ENCODE results near the gene ABTB2.

Gene ABTB2

DNA sequence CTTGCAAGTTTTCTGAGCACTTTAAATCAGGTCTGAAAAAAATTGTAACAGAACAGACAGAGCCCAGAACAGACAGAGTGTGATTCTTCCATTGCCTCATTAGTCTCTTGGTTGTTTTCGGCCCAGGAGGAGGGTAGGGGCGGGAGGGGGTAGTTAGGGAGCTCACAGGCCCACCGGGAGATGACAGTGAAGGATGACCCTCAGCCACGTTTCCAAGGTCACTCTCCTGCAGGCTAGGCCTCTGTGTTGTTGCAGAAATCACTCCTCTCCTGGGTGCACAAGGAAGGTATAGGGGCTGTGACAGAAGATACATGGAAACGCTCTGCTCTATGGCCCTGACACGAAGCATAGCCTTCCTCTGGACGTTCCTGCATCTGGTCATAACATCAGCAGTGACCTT is 69.3 kb downstream of the ABTB2 start:
- DNase-seq (ENCODE audit: low read depth in 2 of 2): no peak

DNA sequence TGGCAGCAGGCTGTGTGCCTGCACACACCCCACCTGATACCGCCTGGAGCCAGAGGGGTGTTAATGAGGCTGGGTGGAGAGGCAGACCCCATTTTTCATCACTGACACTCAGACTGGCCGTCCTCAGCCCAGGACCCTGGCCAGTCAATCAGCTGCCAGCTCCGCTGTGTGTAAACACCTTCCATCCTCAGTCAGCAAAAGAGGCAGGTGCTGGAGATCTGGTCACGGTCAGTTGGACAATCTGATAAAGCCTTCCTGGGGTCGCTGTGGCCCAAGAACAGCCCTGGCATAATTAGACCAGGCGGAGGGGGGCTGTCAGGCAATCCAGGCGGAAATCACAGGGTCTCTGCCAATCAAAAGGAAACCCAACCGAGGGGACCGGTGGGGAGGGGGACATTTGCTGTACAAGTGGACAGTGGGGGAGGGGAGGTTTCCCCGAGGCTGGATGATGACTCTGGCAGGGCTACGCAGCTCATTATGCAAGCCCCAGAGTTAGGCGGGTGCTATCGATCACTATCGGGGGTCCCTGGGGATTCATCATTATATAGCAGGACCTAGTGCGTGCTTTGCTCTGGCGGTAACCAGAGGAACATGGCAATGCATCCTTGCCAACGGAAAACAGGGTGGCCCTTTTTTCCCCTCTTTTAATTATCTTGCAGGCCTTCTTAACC is 72.9 kb downstream of the ABTB2 start:
- no peak for DNase-seq (ENCODE audit: low read depth in 2 of 2)

GRCh38 chr11:34284156-34284555 is 73.7 kb downstream of the ABTB2 start:
- DNase-seq (ENCODE audit: low read depth in 2 of 2): no peak

GRCh38 chr11:34280945-34281872 is 76.6 kb downstream of the ABTB2 start:
- no peak for DNase-seq (ENCODE audit: low read depth in 2 of 2)

- no peak for DNase-seq (ENCODE audit: low read depth in 2 of 2)
These were observed 79.0 kb downstream of the ABTB2 start for GRCh38 chr11:34278693-34279297.

GRCh38 chr11:34278175-34278574 is 79.6 kb downstream of the ABTB2 start:
- no peak for DNase-seq (ENCODE audit: low read depth in 2 of 2)

GRCh38 chr11:34277171-34277570 is 80.6 kb downstream of the ABTB2 start:
- DNase-seq (ENCODE audit: low read depth in 2 of 2): no peak

GRCh38 chr11:34276352-34276864 is 81.4 kb downstream of the ABTB2 start:
- no peak for DNase-seq (ENCODE audit: low read depth in 2 of 2)

DNA sequence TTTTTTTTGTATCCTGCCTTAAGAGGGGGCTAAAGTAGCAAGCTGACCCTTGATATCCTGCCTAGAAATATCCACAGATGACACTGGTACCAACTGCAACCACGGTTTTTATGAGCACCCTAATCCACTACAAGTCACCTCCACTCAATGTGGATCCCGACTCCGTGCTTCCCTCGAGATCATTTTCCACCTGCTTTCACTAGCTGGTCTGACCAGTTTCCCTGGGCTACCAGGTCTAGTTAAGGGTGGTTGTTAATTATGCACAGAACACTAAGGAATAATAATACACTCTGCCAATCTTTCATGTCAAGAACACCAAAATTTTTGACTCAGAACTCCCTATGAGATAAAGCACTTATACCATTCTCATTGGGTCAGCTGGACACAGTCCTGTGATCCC is 82.3 kb downstream of the ABTB2 start:
- no peak for DNase-seq (ENCODE audit: low read depth in 2 of 2)

DNA sequence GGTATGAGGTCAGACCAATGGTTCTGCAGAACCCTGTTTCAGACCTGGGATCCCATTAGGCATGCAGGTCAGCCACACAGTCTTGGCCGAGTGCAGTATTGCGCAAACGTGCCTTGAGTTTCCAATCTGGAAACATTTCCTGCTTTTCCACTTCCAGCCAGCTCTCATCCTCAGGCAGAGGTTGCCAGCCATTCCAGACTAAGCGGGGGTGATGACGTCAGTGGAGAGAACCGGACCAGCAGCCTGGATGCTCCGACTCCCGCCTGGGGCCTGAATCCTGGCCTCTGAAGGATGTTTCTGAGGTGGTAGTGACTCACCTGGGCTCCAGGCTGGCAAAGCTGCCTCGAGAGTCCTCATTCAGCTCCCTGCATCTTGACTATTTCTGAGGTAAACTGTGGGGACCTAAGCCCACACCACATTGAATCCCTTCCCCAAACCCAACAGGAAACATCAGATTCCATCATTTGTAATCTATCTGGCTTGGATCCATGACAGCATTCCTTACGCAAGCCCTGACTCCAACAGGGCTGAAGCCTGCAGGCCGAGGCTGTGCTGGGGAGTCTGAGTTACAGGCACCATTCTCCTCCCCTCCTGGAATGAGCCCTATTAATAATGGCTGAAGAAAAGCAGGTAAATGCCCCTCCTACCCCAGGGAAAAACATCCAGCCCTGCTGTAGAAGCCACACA is 83.0 kb downstream of the ABTB2 start:
- DNase-seq (ENCODE audit: low read depth in 2 of 2): no peak

- DNase-seq (ENCODE audit: low read depth in 2 of 2): no peak
These were observed 84.7 kb downstream of the ABTB2 start for GRCh38 chr11:34273099-34273498.

DNA sequence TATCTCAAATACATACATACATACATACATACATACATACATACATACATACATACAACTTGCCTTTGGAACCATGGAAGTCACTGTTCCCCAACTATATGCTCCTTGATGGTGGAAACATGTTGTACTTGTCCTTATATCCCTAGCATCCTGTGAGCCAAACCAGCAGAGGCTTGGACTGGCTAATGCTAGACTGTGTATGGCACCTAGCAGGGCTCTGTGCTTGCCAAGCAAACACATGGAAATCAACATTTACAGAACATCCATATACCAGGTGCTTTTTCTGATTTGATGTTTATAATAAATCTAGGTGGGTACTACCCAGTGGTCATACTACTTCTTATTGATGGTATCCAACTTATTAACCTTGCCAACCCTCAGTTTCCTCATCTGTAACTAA is 86.1 kb downstream of the ABTB2 start:
- no peak for DNase-seq (ENCODE audit: low read depth in 2 of 2)

DNA sequence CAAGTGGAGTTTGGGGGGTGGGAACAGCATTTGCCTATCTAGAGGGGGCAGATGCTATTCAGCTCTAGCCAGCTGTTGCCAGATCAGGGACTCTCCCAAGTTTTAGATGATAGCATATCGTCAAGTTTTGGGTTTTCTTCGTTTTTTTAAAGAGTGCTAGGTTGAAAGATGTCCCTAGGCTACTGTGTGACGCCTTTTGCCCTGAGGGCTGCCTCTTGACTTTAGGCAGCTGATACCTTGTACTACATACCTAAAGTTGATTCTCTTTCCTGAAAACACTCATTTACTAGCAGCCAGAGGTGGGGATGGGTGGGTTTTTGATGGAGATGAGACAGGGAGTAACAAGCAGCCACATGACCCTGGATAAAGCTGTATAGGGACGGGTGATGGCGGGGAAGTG is 87.1 kb downstream of the ABTB2 start:
- DNase-seq (ENCODE audit: low read depth in 2 of 2): no peak

DNA sequence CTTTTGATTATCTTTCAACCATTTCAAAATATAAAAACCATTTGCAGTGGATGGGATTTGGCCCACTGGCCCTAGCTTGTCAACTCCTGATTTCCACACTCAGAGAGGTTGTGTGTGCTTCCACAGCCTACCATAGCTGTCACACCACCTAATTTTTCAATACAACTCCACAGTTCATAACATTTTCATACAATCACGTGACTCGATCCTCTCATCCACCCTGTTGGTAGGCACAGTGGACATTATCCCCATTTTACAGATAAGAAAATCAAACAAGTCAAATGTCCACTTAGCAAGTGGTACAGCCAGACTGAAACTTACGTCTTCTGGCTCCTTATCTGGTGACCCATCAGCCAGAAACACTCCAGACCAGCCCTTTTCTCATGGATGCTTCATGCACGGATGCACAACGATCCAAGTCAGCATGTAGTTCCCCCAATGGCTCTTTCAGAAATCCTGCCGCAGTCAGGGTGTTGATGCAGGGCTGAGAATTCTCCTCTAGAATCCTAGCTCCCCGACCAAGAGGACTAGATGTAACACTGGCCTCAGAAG is 88.0 kb downstream of the ABTB2 start:
- DNase-seq (ENCODE audit: low read depth in 2 of 2): no peak

DNA sequence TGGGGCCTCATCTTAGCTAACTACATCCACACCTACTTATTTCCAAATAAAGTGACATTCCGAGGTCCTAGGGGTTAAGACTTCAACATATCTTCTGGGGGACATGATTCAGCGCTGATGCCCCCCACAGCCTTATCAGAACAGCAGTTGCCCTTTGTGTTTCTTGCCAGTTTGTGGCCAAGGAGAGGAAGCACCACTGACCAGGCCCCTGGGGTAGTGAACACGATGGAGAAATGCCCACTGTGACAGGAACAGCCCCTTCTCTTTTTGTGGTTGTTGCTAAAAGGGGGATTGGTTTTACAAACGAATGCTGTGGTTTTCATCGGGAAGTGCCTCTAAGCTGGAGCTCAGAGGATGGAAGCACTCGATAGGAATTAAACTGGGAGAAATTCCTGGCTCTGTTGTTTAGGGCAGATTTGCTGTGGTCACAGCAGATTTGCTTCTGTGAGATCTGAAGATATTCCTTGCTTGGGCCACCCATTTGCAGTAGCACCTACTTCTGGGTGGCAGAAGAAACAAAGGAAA is 88.8 kb downstream of the ABTB2 start:
- DNase-seq (ENCODE audit: low read depth in 2 of 2): no peak

- DNase-seq (ENCODE audit: low read depth in 2 of 2): no peak
These were observed 90.4 kb downstream of the ABTB2 start for GRCh38 chr11:34267417-34267816.

DNA sequence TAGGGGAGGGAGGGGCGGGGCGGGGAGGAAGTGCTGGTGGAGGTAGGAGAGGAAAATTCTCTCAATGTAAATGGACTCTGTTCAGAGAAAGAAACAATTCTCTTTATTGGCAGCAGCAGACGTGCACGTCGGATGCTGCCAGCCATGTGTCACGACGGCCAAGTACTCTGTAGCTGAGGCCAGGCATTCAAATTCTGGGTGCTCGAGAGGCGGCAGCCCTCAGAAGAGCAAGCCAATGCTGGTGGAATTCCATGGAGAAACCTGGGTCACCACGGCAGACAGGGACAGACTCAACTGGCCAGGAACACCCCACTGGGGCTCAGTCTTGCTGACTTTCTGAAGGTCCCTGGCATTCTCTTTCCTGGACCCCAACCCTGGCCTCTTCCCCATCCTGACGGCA is 90.8 kb downstream of the ABTB2 start:
- DNase-seq (ENCODE audit: low read depth in 2 of 2): no peak

- DNase-seq (ENCODE audit: low read depth in 2 of 2): no peak
These were observed 91.5 kb downstream of the ABTB2 start for GRCh38 chr11:34266090-34266912.

GRCh38 chr11:34264303-34265110 is 93.3 kb downstream of the ABTB2 start:
- no peak for DNase-seq (ENCODE audit: low read depth in 2 of 2)
